BLaER1 treated with 17β-estradiol and CSF1 and Interleukin-3, amounts not matched to agents 10 nM and 100 nM (cell line): Measurements from ENCODE around the gene TIGD4.

Source experiments
- H3K27ac ChIP-seq, 11 experiments: shearing (Covaris generic); formaldehyde crosslinking; 2 replicates each; pipeline ENCODE4 v1.8.1; 2022
- H3K27me3 ChIP-seq, 11 experiments: shearing (Covaris generic); formaldehyde crosslinking; 2 replicates each; pipeline ENCODE4 v1.8.1; 2022
- H3K36me3 ChIP-seq, 11 experiments: shearing (Covaris generic); formaldehyde crosslinking; 2 replicates each; pipeline ENCODE4 v1.8.1; 2022
- H3K4me1 ChIP-seq, 10 experiments: shearing (Covaris generic); formaldehyde crosslinking; 2 replicates each; pipeline ENCODE4 v1.8.1; 2022
- H3K4me2 ChIP-seq, 11 experiments: shearing (Covaris generic); formaldehyde crosslinking; 2 replicates each; pipeline ENCODE4 v1.8.1; 2022
- H3K4me3 ChIP-seq, 10 experiments: shearing (Covaris generic); formaldehyde crosslinking; 2 replicates each; pipeline ENCODE4 v1.8.1; 2022
- H3K9ac ChIP-seq, 11 experiments: shearing (Covaris generic); formaldehyde crosslinking; 2 replicates each; pipeline ENCODE4 v1.8.1; 2022
- H3K9me3 ChIP-seq, 11 experiments: shearing (Covaris generic); formaldehyde crosslinking; replicated peaks in 1 of 11; 2 replicates each; pipeline ENCODE4 v1.8.1; 2022
- H4K20me1 ChIP-seq, 11 experiments: shearing (Covaris generic); formaldehyde crosslinking; 2 replicates each; pipeline ENCODE4 v1.8.1; 2022
- Cebpa-rat ChIP-seq, 11 experiments: shearing (Covaris generic); IDR thresholded peaks; 2 replicates each; pipeline ENCODE4 v1.8.1; 2022

Gene TIGD4

DNA sequence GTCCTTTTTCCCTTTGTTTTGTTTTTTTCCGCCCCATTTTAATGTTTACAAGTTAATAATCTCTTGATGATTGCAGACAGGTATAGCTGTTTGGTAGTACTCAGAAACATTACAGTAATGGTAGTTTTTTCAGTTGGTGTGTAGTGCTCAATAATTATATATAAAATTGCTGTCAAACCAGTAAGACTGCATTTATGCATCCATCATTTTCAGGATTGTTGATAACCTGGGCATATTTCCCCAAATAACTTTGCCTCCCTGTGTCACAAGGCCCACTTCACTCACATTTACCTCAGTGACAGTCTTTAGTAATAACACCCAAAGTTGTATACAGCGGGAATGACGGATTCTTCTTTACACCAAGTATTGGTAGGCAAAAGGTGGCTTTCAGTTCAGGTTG is 16.4 kb upstream of the TIGD4 start:
- Histone ChIP-seq H3K4me3 (no peak overlapping the region), H4K20me1 (peaks cover 0 to 51% (median 3%) of the 10 kb centered on the region in 11 experiments; a peak in 8 of 22 replicates), H3K4me2 (peak overlapping the region in 2 of 11 experiments; percentile 3 to 8; a peak in 1 of 22 replicates), H3K27ac (no peak overlapping the region), H3K9me3 (peaks cover 0 to 11% (median 0%) of the 10 kb centered on the region in 11 experiments; a peak in 3 of 22 replicates), H3K27me3 (no peaks in the 10 kb centered on the region), H3K36me3 (peaks cover 0 to 41% (median 4%) of the 10 kb centered on the region in 11 experiments; a peak in 6 of 22 replicates), H3K4me1 (peaks cover 0 to 11% (median 0%) of the 10 kb centered on the region in 10 experiments; a peak in 2 of 20 replicates), H3K9ac (no peak overlapping the region)
- no peak for TF ChIP-seq Cebpa-rat (IDR thresholded peaks at IDR 0.05)

DNA sequence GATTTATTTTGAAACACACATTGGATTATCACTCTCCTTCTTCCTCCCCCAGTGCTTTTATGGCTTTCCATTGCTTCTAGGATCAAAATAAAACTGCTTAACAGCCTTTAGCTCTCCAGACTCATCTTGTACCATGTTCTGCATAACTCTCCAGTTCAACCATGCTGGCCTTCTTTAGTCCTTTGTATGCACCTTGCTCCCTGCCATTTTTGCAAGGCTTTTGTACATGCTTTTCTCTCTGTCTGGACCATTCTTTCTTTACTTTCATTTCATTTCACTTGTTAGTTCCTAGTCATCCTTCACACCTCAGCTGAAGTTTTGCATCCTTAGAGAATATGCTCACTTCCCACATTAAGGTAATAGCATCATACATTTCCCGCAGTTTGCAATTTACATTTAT is 7.1 kb upstream of the TIGD4 start:
- Histone ChIP-seq H3K27me3 (no peaks in the 10 kb centered on the region; a peak in 1 of 22 replicates), H3K4me3 (no peak overlapping the region), H3K9me3 (no peaks in the 10 kb centered on the region), H3K9ac (no peak overlapping the region), H3K36me3 (peaks cover 0 to 32% (median 14%) of the 10 kb centered on the region in 11 experiments; a peak in 10 of 22 replicates), H3K27ac (peak overlapping the region in 6 of 11 experiments; percentile 6 to 48 (median 20); a peak in 5 of 22 replicates), H3K4me2 (peak overlapping the region in 9 of 11 experiments; percentile 5 to 80 (median 50); a peak in 15 of 22 replicates), H3K4me1 (peaks cover 40 to 51% (median 49%) of the 10 kb centered on the region in 10 experiments), H4K20me1 (peaks cover 25 to 97% (median 71%) of the 10 kb centered on the region in 11 experiments; a peak in 18 of 22 replicates)
- TF ChIP-seq Cebpa-rat (IDR thresholded peaks at IDR 0.05) = no peak

GRCh38 chr4:152785639-152786615 is 6.4 kb upstream of the TIGD4 start:
- no peak overlapping the region for H3K9ac ChIP-seq
- no peaks in the 10 kb centered on the region for H3K9me3 ChIP-seq
- peak overlapping the region in 6 of 11 experiments; percentile 6 to 48 (median 20); a peak in 7 of 22 replicates for H3K27ac ChIP-seq
- TF ChIP-seq Cebpa-rat (IDR thresholded peaks at IDR 0.05) = no peak
- H3K27me3 ChIP-seq = no peaks in the 10 kb centered on the region; a peak in 1 of 22 replicates
- H3K4me2 ChIP-seq = peak overlapping the region; percentile 11 to 80 (median 38); a peak in 17 of 22 replicates
- H4K20me1 ChIP-seq = peaks cover 27 to 100% (median 78%) of the 10 kb centered on the region in 11 experiments; a peak in 18 of 22 replicates
- H3K4me1 ChIP-seq = peaks cover 47 to 58% (median 56%) of the 10 kb centered on the region in 10 experiments
- H3K36me3 ChIP-seq = peaks cover 0 to 32% (median 14%) of the 10 kb centered on the region in 11 experiments; a peak in 10 of 22 replicates
- H3K4me3 ChIP-seq = no peak overlapping the region

- Histone ChIP-seq H3K4me2 (peak overlapping the region in 10 of 11 experiments; percentile 11 to 80 (median 44); a peak in 20 of 22 replicates), H3K27me3 (no peaks in the 10 kb centered on the region; a peak in 1 of 22 replicates), H4K20me1 (peaks cover 27 to 95% (median 77%) of the 10 kb centered on the region in 11 experiments; a peak in 18 of 22 replicates), H3K4me3 (no peak overlapping the region), H3K36me3 (peaks cover 0 to 28% (median 12%) of the 10 kb centered on the region in 11 experiments; a peak in 9 of 22 replicates), H3K27ac (no peak overlapping the region), H3K9ac (no peak overlapping the region), H3K9me3 (no peaks in the 10 kb centered on the region), H3K4me1 (peaks cover 52 to 65% (median 62%) of the 10 kb centered on the region in 10 experiments)
- TF ChIP-seq Cebpa-rat (IDR thresholded peaks at IDR 0.05) = no peak
These were observed 5.2 kb upstream of the TIGD4 start for GRCh38 chr4:152784490-152785350.

- Histone ChIP-seq H3K4me3 (peak overlapping the region; percentile 76 to 86 (median 83)), H3K36me3 (peaks cover 0 to 16% (median 4%) of the 10 kb centered on the region in 11 experiments; a peak in 7 of 22 replicates), H3K4me2 (peak overlapping the region; percentile 82 to 98 (median 91)), H3K27me3 (no peaks in the 10 kb centered on the region; a peak in 1 of 22 replicates), H3K4me1 (peaks cover 50 to 67% (median 62%) of the 10 kb centered on the region in 10 experiments), H3K27ac (peak overlapping the region; percentile 74 to 85 (median 82)), H3K9me3 (no peaks in the 10 kb centered on the region), H4K20me1 (peaks cover 25 to 51% (median 44%) of the 10 kb centered on the region in 11 experiments; a peak in 18 of 22 replicates), H3K9ac (peak overlapping the region; percentile 76 to 88 (median 83))
- no peak for TF ChIP-seq Cebpa-rat (IDR thresholded peaks at IDR 0.05)
These were observed 793 bp upstream of the TIGD4 start for GRCh38 chr4:152780267-152780778.

GRCh38 chr4:152778656-152779512 is 646 bp downstream of the TIGD4 start:
- Histone ChIP-seq H3K27ac (peak overlapping the region; percentile 48 to 85 (median 82); a peak in 21 of 22 replicates), H3K4me2 (peak overlapping the region; percentile 84 to 98 (median 91)), H3K4me1 (peaks cover 42 to 53% (median 49%) of the 10 kb centered on the region in 10 experiments), H3K36me3 (peaks cover 0 to 8% (median 0%) of the 10 kb centered on the region in 11 experiments; a peak in 5 of 22 replicates), H4K20me1 (peaks cover 19 to 36% (median 32%) of the 10 kb centered on the region in 11 experiments; a peak in 17 of 22 replicates), H3K4me3 (peak overlapping the region; percentile 76 to 86 (median 83)), H3K9ac (peak overlapping the region; percentile 76 to 88 (median 83)), H3K27me3 (no peaks in the 10 kb centered on the region; a peak in 1 of 22 replicates), H3K9me3 (no peaks in the 10 kb centered on the region)
- TF ChIP-seq Cebpa-rat (IDR thresholded peaks at IDR 0.05) = no peak

DNA sequence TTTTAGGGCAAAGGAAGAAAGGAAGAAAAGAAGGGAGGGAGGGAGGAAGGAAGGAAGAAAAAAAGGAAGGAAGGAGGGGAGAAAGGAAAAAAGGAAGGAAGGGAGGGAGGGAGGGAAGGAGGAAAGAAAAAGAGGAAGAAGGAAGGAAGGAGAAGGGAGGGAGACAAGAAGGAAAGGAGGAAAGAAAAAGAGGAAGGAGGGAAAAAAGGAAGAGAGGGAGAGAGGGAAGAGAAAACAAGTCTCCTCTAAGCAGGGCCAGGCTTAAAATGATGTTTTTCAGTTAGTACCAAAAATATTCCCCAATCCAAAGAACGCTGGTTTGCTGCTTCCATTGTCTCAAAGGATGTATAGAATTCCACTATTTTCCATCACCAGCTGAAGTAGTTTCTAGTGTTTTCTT is 2.0 kb downstream of the TIGD4 start:
- Histone ChIP-seq H3K36me3 (no peaks in the 10 kb centered on the region), H3K4me1 (peaks cover 35 to 42% (median 38%) of the 10 kb centered on the region in 10 experiments), H3K27ac (no peak overlapping the region), H3K9ac (no peak overlapping the region), H4K20me1 (peaks cover 9 to 23% (median 20%) of the 10 kb centered on the region in 11 experiments; a peak in 14 of 22 replicates), H3K9me3 (no peaks in the 10 kb centered on the region), H3K4me2 (peak overlapping the region; percentile 84 to 98 (median 91); a peak in 19 of 22 replicates), H3K4me3 (no peak overlapping the region), H3K27me3 (no peaks in the 10 kb centered on the region)
- no peak for TF ChIP-seq Cebpa-rat (IDR thresholded peaks at IDR 0.05)
